ENCODE data around the gene RPS10. TPM values are rescaled to one million over a fixed set of nuclear protein-coding genes. Genes with fewer than 3 reads are reported as not detected.

The RPS10 gene
- total RNA-seq, 1 donor from 2014 or later: 2,903 TPM

- peaks cover 18% of the 10 kb centered on the region for H3K36me3 Mint-ChIP-seq (ENCODE audit: low read depth)
- ATAC-seq (ENCODE audit: low read depth) (no peak), DNase-seq (no peak)
- ChIA-PET POLR2A (no interaction called here), CTCF (no interaction called here)
- peaks cover 38% of the 10 kb centered on the region for H3K4me1 Mint-ChIP-seq
- TF ChIP-seq, protein P1, sequence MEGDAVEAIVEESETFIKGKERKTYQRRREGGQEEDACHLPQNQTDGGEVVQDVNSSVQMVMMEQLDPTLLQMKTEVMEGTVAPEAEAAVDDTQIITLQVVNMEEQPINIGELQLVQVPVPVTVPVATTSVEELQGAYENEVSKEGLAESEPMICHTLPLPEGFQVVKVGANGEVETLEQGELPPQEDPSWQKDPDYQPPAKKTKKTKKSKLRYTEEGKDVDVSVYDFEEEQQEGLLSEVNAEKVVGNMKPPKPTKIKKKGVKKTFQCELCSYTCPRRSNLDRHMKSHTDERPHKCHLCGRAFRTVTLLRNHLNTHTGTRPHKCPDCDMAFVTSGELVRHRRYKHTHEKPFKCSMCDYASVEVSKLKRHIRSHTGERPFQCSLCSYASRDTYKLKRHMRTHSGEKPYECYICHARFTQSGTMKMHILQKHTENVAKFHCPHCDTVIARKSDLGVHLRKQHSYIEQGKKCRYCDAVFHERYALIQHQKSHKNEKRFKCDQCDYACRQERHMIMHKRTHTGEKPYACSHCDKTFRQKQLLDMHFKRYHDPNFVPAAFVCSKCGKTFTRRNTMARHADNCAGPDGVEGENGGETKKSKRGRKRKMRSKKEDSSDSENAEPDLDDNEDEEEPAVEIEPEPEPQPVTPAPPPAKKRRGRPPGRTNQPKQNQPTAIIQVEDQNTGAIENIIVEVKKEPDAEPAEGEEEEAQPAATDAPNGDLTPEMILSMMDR (IDR thresholded peaks at IDR 0.05): no peak
- H3K4me3 Mint-ChIP-seq: no peak overlapping the region
- H3K27ac Mint-ChIP-seq: no peak overlapping the region
- intact Hi-C loops (cut with micrococcal nuclease): no loop called here
- H3K27me3 Mint-ChIP-seq: no peaks in the 10 kb centered on the region
- no peaks in the 10 kb centered on the region for H3K9me3 Mint-ChIP-seq
Observed at GRCh38 chr6:34369385-34369784, 56.5 kb downstream of the RPS10 start.

Other genes with a start within 250 kb of the RPS10 start
- gene HMGA1, start 189.2 kb downstream of the RPS10 start, total RNA-seq: 186 and 188 TPM in 2 replicates
- 25.8 and 27.7 TPM in 2 replicates for gene SMIM29, start 177.1 kb downstream of the RPS10 start, total RNA-seq
- gene NUDT3, start 33.4 kb downstream of the RPS10 start, total RNA-seq: 24.1 and 27.0 TPM in 2 replicates
- gene PACSIN1, start 40.0 kb upstream of the RPS10 start, total RNA-seq: 0.11 and 0.20 TPM in 2 replicates
- gene SPDEF, start 130.3 kb upstream of the RPS10 start, total RNA-seq: 0.11 TPM in 1 of 2 replicates, not detected in the other

Data from activated B cell treated with CpG ODN at 0.5 μM for 24 hours (primary cell).